Cardiac muscle cell (in vitro differentiated cells and primary cell): ENCODE results near the gene VWF. TPM values are rescaled to one million over a fixed set of nuclear protein-coding genes. Genes with fewer than 3 reads are reported as not detected.

Experiments used
- DNase-seq, 2 donors: peaks; one replicate each; pipeline versions ENCODE4 v3.0.0 to v3.0.0-alpha.2; 2010 to 2017; ENCODE audit warnings: low read depth in 1 of 2, low spot score in 1 of 2
- H3K27ac ChIP-seq: fragments of 200-600 bp; sonication (generic); 2 replicates; pipeline ENCODE4 v1.5.1; 2016
- H3K27me3 ChIP-seq: fragments of 200-600 bp; sonication (generic); 2 replicates; pipeline ENCODE4 v1.6.0; 2016; ENCODE audit warnings: control low read depth
- H3K36me3 ChIP-seq: fragments of 200-600 bp; sonication (generic); 2 replicates; pipeline ENCODE4 v1.5.1; 2016; ENCODE audit warnings: control low read depth
- H3K4me1 ChIP-seq: fragments of 200-600 bp; sonication (generic); 2 replicates; pipeline ENCODE4 v1.8.1; 2017; ENCODE audit warnings: low read depth, mild to moderate bottlenecking, mixed run types
- H3K4me3 ChIP-seq: fragments of 200-600 bp; sonication (generic); 2 replicates; pipeline ENCODE4 v1.5.1; 2016; ENCODE audit warnings: mild to moderate bottlenecking
- H3K9me3 ChIP-seq: fragments of 200-600 bp; sonication (generic); 2 replicates; pipeline ENCODE4 v1.5.1; 2017; ENCODE audit warnings: low read depth, mild to moderate bottlenecking, control low read depth
- CTCF ChIP-seq: IDR thresholded peaks from 2 replicates; pipeline ENCODE4 v1.5.1; 2012; ENCODE audit warnings: low read depth, mild to moderate bottlenecking, low read length
- polyA plus RNA-seq: library from polyadenylated mRNA; unstranded; fragments of >200 nt; fragmentation: Nextera tagmentation; extraction: Ambion mirVana; gene quantifications from 2 replicates; pipeline ENCODE4 v1.2.1, GENCODE V29; 2016
- total RNA-seq: library from RNA; depleted of rRNA; stranded (reverse); fragments of >200 nt; gene quantifications from 2 replicates; pipeline ENCODE4 v1.2.3, GENCODE V29; 2016

Gene VWF
- total and polyA plus RNA-seq, 2 experiments from 2014 or later, result 0.03 TPM; not detected in 1

GRCh38 chr12:5910790-5911548 lies 213.5 kb downstream of the VWF start:
- Histone ChIP-seq H3K27ac (no peak overlapping the region), H3K9me3 (no peaks in the 10 kb centered on the region), H3K27me3 (peaks cover 5% of the 10 kb centered on the region), H3K4me1 (no peaks in the 10 kb centered on the region), H3K36me3 (no peaks in the 10 kb centered on the region), H3K4me3 (no peak overlapping the region)
- TF ChIP-seq CTCF, result no peak
- DNase-seq, result no peak

- TF ChIP-seq CTCF, result no peak
- H3K36me3 ChIP-seq, result no peaks in the 10 kb centered on the region
- no peak overlapping the region for H3K4me3 ChIP-seq
- peaks cover 9% of the 10 kb centered on the region for H3K27me3 ChIP-seq
- no peak for DNase-seq
- no peak overlapping the region for H3K27ac ChIP-seq
- no peaks in the 10 kb centered on the region for H3K4me1 ChIP-seq
- no peaks in the 10 kb centered on the region for H3K9me3 ChIP-seq
Observed at GRCh38 chr12:5909560-5909959, 214.9 kb downstream of the VWF start.

GRCh38 chr12:5908251-5908650 lies 216.2 kb downstream of the VWF start:
- Histone ChIP-seq H3K36me3 (no peaks in the 10 kb centered on the region), H3K9me3 (no peaks in the 10 kb centered on the region), H3K4me1 (no peaks in the 10 kb centered on the region), H3K4me3 (no peak overlapping the region), H3K27me3 (peaks cover 9% of the 10 kb centered on the region), H3K27ac (no peak overlapping the region)
- no peak for TF ChIP-seq CTCF
- no peak for DNase-seq

GRCh38 chr12:5907807-5908206 lies 216.7 kb downstream of the VWF start:
- Histone ChIP-seq H3K27me3 (peaks cover 9% of the 10 kb centered on the region), H3K27ac (no peak overlapping the region), H3K9me3 (no peaks in the 10 kb centered on the region), H3K4me3 (no peak overlapping the region), H3K4me1 (no peaks in the 10 kb centered on the region), H3K36me3 (no peaks in the 10 kb centered on the region)
- TF ChIP-seq CTCF, result no peak
- peak in 1 of 2 donors; percentile 5 for DNase-seq

- DNase-seq, result no peak
- Histone ChIP-seq H3K9me3 (no peaks in the 10 kb centered on the region), H3K4me1 (no peaks in the 10 kb centered on the region), H3K27me3 (peaks cover 4% of the 10 kb centered on the region), H3K27ac (no peak overlapping the region), H3K36me3 (no peaks in the 10 kb centered on the region), H3K4me3 (no peak overlapping the region)
- TF ChIP-seq CTCF, result no peak
Observed at GRCh38 chr12:5905757-5906156, 218.7 kb downstream of the VWF start.
